Measurements from ENCODE around the gene DKK3.

The DKK3 gene

GRCh38 chr11:11923828-11924227 is 84.6 kb downstream of the DKK3 start:
- no peak for DNase-seq (ENCODE audit: low read depth, low spot score)

GRCh38 chr11:11916981-11917399 is 91.4 kb downstream of the DKK3 start:
- DNase-seq (ENCODE audit: low read depth, low spot score), result peak; percentile 88
- TF ChIP-seq CTCF (IDR thresholded peaks at IDR 0.05; ENCODE audit: low read depth, low read length), result no peak
- in situ Hi-C loops (cut with HindIII; ENCODE audit: low sequenced_read_pairs), result no loop called here
- H3K4me3 ChIP-seq (ENCODE audit: low read depth, low read length), result no peak overlapping the region

More at GRCh38 chr11:11923828-11924227, 84.6 kb downstream of the DKK3 start:
- no peak overlapping the region for H3K4me3 ChIP-seq (ENCODE audit: low read depth, low read length)
- TF ChIP-seq CTCF (IDR thresholded peaks at IDR 0.05; ENCODE audit: low read depth, low read length), result no peak
- in situ Hi-C loops (cut with HindIII; ENCODE audit: low sequenced_read_pairs), result no loop called here

DNA sequence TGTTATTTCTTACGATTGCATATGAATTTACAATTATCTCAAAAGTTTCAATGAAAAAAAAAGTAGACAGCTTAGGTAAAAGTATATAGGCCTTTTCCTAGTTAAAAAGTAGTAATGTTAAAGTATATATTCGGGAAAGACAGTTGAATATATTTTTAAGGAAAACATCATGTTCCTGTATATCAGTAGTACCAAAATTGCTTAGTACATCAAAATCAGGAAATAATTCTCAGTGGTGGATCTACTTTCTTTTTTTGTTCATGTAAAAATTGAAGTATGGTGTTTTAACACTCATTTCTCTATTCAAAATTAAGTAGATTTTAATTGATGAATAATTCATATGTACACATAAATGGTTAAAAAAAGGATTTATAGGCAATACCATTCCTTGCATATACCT is 92.8 kb downstream of the DKK3 start:
- in situ Hi-C loops (cut with HindIII; ENCODE audit: low sequenced_read_pairs), result no loop called here
- H3K4me3 ChIP-seq (ENCODE audit: low read depth, low read length), result no peak overlapping the region
- TF ChIP-seq CTCF (IDR thresholded peaks at IDR 0.05; ENCODE audit: low read depth, low read length), result no peak
- DNase-seq (ENCODE audit: low read depth, low spot score), result no peak

GRCh38 chr11:11913395-11913794 is 95.0 kb downstream of the DKK3 start:
- no peak for DNase-seq (ENCODE audit: low read depth, low spot score)
- no peak overlapping the region for H3K4me3 ChIP-seq (ENCODE audit: low read depth, low read length)
- in situ Hi-C loops (cut with HindIII; ENCODE audit: low sequenced_read_pairs), result no loop called here
- no peak for TF ChIP-seq CTCF (IDR thresholded peaks at IDR 0.05; ENCODE audit: low read depth, low read length)
